Measurements from ENCODE around the gene PRSS53.

Gene PRSS53

DNA sequence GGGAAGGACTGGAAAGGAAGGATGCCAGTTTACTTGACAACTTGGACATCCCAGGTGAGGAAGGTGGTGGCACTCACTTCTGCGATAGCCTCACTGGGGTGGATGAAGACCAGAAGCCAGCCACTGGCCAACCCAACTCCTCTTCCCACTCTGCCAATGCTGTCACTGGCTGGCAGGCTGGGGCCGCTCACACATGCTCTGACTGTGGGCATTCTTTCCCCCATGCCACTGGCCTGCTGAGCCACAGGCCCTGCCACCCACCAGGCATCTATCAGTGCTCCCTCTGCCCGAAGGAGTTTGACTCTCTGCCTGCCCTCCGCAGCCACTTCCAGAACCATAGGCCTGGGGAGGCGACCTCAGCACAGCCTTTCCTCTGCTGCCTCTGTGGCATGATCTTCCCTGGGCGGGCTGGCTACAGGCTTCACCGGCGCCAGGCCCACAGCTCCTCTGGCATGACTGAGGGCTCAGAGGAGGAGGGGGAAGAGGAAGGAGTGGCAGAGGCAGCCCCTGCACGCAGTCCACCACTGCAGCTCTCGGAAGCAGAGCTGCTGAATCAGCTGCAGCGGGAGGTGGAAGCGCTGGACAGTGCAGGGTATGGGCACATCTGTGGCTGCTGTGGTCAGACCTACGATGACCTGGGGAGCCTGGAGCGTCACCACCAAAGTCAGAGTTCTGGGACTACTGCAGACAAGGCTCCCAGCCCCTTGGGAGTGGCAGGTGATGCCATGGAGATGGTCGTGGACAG, 10.0 kb downstream of the PRSS53 start:
- Histone ChIP-seq H3K27ac (no peak overlapping the region), H3K27me3 (ENCODE audit: insufficient read depth, low read depth, severe bottlenecking) (no peaks in the 10 kb centered on the region)
- TF ChIP-seq, protein P1, sequence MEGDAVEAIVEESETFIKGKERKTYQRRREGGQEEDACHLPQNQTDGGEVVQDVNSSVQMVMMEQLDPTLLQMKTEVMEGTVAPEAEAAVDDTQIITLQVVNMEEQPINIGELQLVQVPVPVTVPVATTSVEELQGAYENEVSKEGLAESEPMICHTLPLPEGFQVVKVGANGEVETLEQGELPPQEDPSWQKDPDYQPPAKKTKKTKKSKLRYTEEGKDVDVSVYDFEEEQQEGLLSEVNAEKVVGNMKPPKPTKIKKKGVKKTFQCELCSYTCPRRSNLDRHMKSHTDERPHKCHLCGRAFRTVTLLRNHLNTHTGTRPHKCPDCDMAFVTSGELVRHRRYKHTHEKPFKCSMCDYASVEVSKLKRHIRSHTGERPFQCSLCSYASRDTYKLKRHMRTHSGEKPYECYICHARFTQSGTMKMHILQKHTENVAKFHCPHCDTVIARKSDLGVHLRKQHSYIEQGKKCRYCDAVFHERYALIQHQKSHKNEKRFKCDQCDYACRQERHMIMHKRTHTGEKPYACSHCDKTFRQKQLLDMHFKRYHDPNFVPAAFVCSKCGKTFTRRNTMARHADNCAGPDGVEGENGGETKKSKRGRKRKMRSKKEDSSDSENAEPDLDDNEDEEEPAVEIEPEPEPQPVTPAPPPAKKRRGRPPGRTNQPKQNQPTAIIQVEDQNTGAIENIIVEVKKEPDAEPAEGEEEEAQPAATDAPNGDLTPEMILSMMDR (IDR thresholded peaks at IDR 0.05; ENCODE audit: low read depth, low read length), result no peak

DNA sequence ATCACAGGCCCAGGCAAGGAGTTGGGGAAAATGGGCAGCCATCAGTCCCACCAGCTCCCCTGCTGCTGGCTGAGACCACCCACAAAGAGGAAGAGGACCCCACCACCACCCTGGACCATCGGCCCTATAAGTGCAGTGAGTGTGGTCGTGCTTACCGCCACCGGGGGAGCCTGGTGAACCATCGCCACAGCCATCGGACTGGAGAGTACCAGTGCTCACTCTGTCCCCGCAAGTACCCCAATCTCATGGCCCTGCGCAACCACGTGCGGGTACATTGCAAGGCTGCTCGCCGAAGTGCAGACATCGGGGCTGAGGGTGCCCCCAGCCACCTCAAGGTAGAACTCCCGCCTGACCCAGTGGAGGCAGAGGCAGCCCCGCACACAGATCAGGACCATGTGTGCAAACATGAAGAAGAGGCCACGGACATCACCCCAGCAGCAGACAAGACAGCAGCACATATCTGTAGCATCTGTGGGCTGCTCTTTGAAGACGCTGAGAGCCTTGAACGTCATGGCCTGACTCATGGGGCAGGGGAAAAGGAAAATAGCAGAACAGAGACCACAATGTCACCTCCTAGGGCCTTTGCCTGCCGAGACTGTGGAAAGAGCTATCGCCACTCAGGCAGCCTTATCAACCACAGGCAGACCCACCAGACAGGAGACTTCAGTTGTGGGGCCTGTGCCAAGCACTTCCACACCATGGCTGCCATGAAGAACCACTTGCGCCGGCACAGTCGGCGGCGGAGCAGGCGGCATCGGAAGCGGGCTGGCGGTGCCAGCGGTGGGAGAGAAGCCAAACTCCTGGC, 10.9 kb downstream of the PRSS53 start:
- Histone ChIP-seq H3K27ac (no peak overlapping the region), H3K9me3 (ENCODE audit: severe bottlenecking) (no peaks in the 10 kb centered on the region), H3K4me3 (ENCODE audit: low read depth, low read length) (no peak overlapping the region), H3K36me3 (peaks cover 67% of the 10 kb centered on the region), H3K27me3 (ENCODE audit: insufficient read depth, low read depth, severe bottlenecking) (no peaks in the 10 kb centered on the region)
- no peak for DNase-seq
- TF ChIP-seq, protein P1 (IDR thresholded peaks at IDR 0.05; ENCODE audit: low read depth, low read length), result peak; percentile 7; the same call in 1 of the 2 replicates

More for the DNA sequence above, 10.0 kb downstream of the PRSS53 start:
- DNase-seq, result no peak
- Histone ChIP-seq H3K36me3 (peaks cover 65% of the 10 kb centered on the region), H3K9me3 (ENCODE audit: severe bottlenecking) (no peaks in the 10 kb centered on the region), H3K4me3 (ENCODE audit: low read depth, low read length) (no peak overlapping the region)

DNA sequence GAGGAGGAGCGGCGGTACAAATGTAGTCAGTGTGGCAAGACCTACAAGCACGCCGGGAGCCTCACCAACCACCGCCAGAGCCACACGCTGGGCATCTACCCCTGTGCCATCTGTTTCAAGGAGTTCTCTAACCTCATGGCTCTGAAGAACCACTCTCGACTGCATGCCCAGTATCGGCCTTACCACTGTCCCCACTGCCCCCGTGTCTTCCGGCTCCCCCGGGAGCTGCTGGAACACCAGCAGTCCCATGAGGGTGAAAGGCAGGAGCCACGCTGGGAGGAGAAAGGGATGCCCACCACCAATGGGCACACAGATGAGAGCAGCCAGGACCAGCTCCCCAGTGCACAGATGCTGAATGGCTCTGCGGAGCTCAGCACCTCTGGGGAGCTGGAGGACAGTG, 11.7 kb downstream of the PRSS53 start:
- Histone ChIP-seq H3K9me3 (ENCODE audit: severe bottlenecking) (no peaks in the 10 kb centered on the region), H3K27me3 (ENCODE audit: insufficient read depth, low read depth, severe bottlenecking) (no peaks in the 10 kb centered on the region), H3K4me3 (ENCODE audit: low read depth, low read length) (no peak overlapping the region), H3K27ac (no peak overlapping the region), H3K36me3 (peaks cover 63% of the 10 kb centered on the region)
- DNase-seq, result no peak
- TF ChIP-seq, protein P1 (IDR thresholded peaks at IDR 0.05; ENCODE audit: low read depth, low read length), result no peak

DNA sequence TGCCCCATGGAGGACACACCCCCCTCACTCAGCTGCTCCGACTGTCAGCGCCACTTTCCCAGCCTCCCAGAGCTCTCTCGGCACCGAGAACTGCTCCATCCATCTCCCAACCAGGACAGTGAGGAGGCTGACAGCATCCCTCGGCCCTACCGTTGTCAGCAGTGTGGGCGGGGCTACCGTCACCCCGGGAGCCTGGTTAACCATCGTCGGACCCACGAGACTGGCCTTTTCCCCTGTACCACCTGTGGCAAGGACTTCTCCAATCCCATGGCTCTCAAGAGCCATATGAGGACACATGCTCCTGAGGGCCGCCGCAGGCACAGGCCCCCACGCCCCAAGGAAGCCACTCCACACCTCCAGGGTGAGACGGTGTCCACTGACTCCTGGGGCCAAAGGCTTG, 12.4 kb downstream of the PRSS53 start:
- Histone ChIP-seq H3K36me3 (peaks cover 62% of the 10 kb centered on the region), H3K9me3 (ENCODE audit: severe bottlenecking) (no peaks in the 10 kb centered on the region), H3K27me3 (ENCODE audit: insufficient read depth, low read depth, severe bottlenecking) (no peaks in the 10 kb centered on the region), H3K4me3 (ENCODE audit: low read depth, low read length) (no peak overlapping the region), H3K27ac (no peak overlapping the region)
- DNase-seq, result no peak
- TF ChIP-seq, protein P1 (IDR thresholded peaks at IDR 0.05; ENCODE audit: low read depth, low read length), result no peak

DNA sequence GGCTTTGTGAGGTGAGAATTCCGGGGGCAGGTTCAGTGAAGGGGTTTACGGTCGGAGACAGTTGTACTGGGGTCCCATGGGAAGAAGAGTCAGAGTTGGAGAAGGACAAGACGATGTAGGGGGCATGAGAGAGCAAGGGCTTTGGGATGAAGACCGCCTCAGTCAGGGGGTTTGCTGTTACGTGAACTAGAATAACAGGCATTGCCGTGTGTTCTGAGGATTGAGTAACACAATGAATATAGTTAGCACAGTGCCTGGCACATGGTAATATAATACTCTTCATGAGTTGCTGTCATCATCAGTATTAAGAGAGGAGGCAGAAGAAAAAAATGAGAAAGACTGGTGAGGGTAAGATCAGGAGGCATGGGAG, 13.9 kb downstream of the PRSS53 start:
- no peak for DNase-seq
- peak overlapping the region; percentile 96 for H3K27ac ChIP-seq
- TF ChIP-seq, protein P1 (IDR thresholded peaks at IDR 0.05; ENCODE audit: low read depth, low read length), result no peak
- peaks cover 47% of the 10 kb centered on the region for H3K36me3 ChIP-seq
- no peaks in the 10 kb centered on the region for H3K27me3 ChIP-seq (ENCODE audit: insufficient read depth, low read depth, severe bottlenecking)
- H3K4me3 ChIP-seq (ENCODE audit: low read depth, low read length), result peak overlapping the region; percentile 91
- no peaks in the 10 kb centered on the region for H3K9me3 ChIP-seq (ENCODE audit: severe bottlenecking)
